Fibroblast of lung (primary cell): ENCODE results near the gene FBXO5.

Experiments used
- EZH2 ChIP-seq: IDR thresholded peaks from 2 replicates; pipeline ENCODE4 v1.5.1; 2012; ENCODE audit warnings: low read length, control low read depth, mild to moderate bottlenecking; ENCODE audit errors: missing control alignments
- TF ChIP-seq, protein P1 (sequence below), 2 donors: IDR thresholded peaks in 1 of 2; conservative IDR thresholded peaks in 1 of 2; 1 replicate in 1 of 2; 2 replicates in 1 of 2; pipeline ENCODE4 v1.5.1; 2011 to 2012; ENCODE audit warnings: low read length in 2 of 2, control low read depth in 1 of 2, inconsistent platforms in 1 of 2, low read depth in 1 of 2, mild to moderate bottlenecking in 1 of 2

DNA sequence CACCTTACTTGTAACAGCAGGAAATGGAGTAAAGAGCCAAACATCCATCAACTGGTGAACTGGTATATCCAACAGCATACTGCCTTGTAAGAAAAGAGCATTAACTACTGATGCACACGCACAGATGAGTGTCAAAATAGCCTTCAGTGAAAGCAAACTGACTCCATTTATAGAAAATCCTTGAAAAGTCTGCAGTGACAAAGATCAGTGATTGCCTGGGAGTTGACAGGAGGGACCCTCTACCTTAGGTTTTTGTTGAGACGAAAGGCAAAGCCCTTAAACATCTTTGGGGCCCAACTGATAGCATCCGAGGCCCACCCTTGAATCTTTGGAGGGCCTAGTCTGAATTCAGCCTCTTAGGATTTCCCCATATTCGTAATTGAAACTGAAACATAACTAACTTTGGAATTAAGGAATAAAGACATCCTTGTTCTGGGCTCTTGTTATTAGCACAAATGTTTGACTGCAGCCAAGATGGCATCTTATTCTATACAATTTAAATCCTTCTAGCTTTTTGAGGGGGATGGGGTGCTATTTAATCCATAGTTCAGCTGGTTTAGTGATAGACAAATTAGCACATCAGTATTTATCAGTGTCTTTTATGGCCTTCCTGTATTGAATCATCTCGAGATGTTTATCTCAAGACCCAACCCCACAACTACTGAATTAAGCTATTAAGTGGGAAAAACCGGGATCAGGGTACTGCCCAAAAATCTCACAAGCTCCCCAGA lies 13.0 kb downstream of the FBXO5 start:
- TF ChIP-seq, protein P1, sequence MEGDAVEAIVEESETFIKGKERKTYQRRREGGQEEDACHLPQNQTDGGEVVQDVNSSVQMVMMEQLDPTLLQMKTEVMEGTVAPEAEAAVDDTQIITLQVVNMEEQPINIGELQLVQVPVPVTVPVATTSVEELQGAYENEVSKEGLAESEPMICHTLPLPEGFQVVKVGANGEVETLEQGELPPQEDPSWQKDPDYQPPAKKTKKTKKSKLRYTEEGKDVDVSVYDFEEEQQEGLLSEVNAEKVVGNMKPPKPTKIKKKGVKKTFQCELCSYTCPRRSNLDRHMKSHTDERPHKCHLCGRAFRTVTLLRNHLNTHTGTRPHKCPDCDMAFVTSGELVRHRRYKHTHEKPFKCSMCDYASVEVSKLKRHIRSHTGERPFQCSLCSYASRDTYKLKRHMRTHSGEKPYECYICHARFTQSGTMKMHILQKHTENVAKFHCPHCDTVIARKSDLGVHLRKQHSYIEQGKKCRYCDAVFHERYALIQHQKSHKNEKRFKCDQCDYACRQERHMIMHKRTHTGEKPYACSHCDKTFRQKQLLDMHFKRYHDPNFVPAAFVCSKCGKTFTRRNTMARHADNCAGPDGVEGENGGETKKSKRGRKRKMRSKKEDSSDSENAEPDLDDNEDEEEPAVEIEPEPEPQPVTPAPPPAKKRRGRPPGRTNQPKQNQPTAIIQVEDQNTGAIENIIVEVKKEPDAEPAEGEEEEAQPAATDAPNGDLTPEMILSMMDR (conservative IDR thresholded peaks at IDR 0.05 in 1 of 2, IDR thresholded peaks at IDR 0.05 in 1 of 2; ENCODE audit: low read depth in 1 of 2, low read length in 2 of 2): no peak
- no peak for TF ChIP-seq EZH2
